HG02588 (cell line): ENCODE results near the gene GLRX3.
"Not testable (repeated sequence)": the region's sequence is repeated elsewhere in the genome, so short reads cannot be mapped to it uniquely, and the experiment has no call there.

Experiments
- ATAC-seq: cut with Tn5 transposase; IDR thresholded peaks from one replicate; pipeline ENCODE4 v1.9.1; 2021; ENCODE audit warnings: mild to moderate bottlenecking, moderate library complexity; ENCODE audit not compliant: unreplicated experiment

GLRX3 gene

GRCh38 chr10:130188195-130189175 lies 52.3 kb downstream of the GLRX3 start:
- ATAC-seq = no peak

- no peak for ATAC-seq
These were observed 53.4 kb downstream of the GLRX3 start for GRCh38 chr10:130189608-130190054.

- ATAC-seq = peak; percentile 91
These were observed 54.0 kb downstream of the GLRX3 start for GRCh38 chr10:130190055-130190736.

DNA sequence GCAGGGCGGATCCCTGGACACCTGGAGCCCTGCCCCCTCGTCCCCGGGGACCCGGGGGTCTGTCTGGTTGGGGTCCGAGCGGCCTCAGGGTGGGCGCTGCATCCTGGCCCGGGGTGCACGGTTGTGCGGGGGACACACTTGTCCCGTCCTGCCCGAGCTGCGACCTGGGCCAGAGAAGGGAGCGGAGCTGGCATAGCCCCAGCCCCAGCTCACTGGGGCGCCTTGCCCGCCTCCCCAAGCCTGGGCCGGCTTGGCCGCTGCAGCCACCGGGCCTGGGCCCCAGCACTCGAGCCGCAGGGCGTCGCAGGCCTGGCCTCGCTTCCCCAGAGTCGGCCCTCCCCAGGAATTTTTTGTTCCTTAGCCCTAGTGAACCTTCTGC lies 54.5 kb downstream of the GLRX3 start:
- no peak for ATAC-seq

- ATAC-seq = no peak
These were observed 55.2 kb downstream of the GLRX3 start for GRCh38 chr10:130191380-130191779.

DNA sequence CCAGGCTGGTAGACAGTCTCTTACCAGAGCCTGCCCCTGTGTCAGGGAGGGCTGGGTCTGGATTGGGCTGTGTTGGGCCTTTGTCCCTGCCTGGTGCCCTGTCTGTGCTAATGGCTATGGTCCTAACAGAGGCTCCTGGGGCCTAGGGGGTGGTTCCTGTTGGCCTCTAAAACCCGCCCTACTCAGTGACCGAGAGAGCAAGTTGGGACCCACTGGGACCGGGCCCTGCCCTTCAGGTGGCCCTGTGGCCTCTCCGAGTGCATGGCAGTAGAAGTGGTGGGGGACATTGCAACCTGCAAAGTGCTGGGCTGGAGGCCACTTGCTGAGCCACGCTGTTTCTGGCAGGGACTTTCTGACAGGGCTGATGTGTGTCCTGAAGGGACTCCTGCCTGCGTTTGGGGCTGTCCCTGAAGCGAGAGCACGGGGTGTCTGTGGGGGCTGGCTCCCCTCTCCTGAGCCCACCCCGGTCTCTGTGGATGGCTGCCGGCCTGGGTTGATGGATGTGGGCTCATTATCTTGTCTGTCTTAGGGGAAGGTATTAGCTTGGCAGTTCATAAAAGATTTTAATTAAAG lies 56.2 kb downstream of the GLRX3 start:
- ATAC-seq = no peak

DNA sequence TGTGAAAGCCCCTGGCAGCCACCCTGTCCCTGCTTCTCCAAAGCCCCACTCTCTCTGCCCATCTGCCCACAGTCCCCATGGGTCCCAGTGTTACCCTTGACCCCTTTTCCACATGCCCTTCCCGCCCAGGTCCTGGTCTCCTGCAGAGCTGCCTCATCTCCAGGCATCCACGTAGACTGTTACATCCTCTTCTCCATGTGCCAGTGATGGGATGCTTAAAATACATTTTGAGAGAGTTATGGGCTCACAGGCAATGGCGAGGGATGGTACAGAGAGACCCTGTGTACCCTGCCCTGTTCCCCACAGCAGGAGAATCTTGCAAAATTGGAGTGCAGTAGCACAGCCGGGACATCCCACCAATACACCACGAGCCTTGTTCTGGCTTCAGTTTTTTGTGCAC lies 56.8 kb downstream of the GLRX3 start:
- no peak for ATAC-seq

GRCh38 chr10:130193493-130194193 lies 57.5 kb downstream of the GLRX3 start:
- ATAC-seq = no peak

- ATAC-seq = no peak
These were observed 58.2 kb downstream of the GLRX3 start for GRCh38 chr10:130194194-130194990.

DNA sequence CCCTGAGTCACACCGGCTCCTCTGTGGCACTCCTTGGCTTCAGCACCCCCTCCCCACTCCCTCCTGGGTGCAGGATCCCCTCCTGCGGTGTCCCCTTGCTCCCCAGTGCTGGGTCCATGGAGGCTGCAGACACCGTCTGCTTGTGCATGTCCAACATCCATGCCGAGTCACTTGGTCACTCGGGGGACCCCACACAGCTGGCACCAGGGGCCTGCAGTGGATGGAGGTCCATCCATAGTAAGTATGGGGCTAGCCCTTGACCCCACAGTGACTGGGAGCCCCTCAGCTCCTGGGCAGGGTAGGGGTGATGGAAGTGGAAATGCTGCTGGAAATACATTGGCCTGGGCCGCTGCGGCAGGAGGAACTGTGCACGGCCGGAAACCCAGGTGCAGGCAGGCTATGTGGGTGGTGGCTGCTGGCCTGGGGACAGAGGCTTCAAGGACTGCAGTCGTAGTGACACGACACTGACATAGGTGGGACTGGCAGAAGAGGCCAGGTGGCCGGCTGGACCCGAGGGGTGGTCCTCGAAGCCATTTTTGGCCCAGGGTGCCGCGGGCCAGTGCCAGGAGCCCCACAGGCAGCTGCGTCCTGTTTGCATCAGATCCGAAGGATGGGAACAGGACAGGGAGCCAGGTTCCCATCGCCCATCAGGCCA lies 58.9 kb downstream of the GLRX3 start:
- ATAC-seq = no peak

GRCh38 chr10:130195746-130196294 lies 59.6 kb downstream of the GLRX3 start:
- ATAC-seq = no peak

DNA sequence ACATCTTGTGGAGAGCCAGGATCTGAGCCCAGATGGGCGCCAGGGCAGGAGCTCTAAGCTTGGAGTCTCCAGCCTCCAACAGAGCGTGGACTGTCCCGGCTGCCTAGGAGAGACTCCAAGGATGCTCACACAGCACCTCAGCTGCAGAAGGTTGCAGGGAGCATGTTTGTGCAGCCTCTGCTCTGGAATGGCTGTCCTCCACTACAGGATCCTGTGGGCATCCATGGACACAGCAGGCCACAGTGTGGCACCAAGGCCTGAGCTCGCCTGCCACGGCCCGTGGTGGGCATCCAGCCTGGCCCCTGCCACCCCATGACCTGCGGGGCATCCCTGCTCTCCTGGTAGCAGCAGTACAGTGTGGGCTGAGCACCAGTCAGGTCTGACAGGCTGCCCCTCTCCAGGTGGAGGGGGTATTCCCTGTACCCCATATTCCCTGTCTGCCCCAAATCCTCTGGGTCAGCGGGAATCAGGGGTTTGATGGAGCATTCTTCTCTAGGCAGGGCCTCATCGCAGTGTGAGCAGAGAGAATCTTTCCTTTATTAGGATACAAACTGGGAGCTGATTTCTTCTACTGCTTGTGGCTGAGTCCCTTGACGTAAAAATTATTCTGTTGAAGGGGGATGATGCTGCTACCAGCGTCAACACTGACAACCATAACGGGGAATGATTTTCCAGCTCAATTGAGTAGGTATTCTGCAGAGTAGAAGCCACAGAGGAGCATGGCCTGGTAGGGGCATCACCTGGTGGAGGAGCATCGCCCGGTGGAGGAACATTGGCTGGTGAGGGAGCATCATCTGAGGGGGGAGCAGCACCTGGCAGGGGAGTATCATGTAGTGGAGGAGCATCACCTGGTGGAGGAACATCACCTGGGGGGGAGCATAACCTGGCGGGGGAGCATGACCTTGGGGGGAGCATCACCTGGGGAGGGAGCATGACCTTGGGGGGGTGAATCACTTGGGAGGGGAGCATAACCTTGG lies 60.6 kb downstream of the GLRX3 start:
- ATAC-seq = no peak

GRCh38 chr10:130198651-130199050 lies 62.5 kb downstream of the GLRX3 start:
- ATAC-seq = no peak

- no peak for ATAC-seq
These were observed 64.2 kb downstream of the GLRX3 start for GRCh38 chr10:130200179-130201042.

- no peak for ATAC-seq
These were observed 64.8 kb downstream of the GLRX3 start for GRCh38 chr10:130201043-130201380.

GRCh38 chr10:130202150-130202549 lies 66.0 kb downstream of the GLRX3 start:
- not testable (repeated sequence) for ATAC-seq

DNA sequence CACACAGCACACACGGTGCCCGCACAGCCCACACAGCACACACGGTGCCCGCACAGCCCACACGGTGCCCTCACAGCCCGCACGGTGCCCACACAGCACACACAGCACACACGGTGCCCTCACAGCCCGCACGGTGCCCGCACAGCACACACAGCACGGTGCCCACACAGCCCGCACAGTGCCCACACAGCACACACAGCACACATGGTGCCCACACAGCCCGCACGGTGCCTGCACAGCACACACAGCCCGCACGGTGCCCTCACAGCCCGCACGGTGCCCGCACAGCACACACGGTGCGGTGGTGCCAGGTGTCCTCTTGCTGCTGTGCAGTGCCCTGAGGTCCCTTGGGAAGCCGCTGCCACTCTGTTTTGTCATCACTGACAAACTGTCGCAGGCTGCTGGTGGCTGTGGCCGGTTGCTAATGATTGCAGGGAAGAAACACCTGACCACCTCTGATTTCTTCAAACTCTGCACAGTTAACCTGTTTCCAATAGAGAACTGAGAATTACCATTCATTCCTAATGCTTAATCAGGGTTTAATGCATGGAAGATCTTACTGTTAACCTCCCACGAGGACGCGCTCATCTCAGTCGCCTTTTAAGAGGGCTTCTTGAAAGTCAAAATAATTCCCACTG lies 66.9 kb downstream of the GLRX3 start:
- no peak for ATAC-seq
